ENCODE data around the gene RMI2. TPM values are rescaled to one million over a fixed set of nuclear protein-coding genes. Genes with fewer than 3 reads are reported as not detected.

Gene RMI2
- total and polyA plus RNA-seq, 9 of the 15 experiments (the other 6 are each of a cell fraction or from before 2014, with no cell fraction given) = 8.0 to 43.4 (median 32.5) TPM

- Histone ChIP-seq H3K4me3 (no peak overlapping the region), H2AFZ (ENCODE audit: low read depth, low read length) (no peak overlapping the region), H3K36me3 (ENCODE audit: control insufficient read depth, insufficient read depth, low read length) (no peaks in the 10 kb centered on the region), H3K9me1 (ENCODE audit: control insufficient read depth, insufficient read depth, low read length) (no peaks in the 10 kb centered on the region), H3K9me3 (replicated peaks; ENCODE audit: control insufficient read depth, insufficient read depth, low read depth, low read length) (no peaks in the 10 kb centered on the region), H3K9ac (ENCODE audit: insufficient read depth in 1 of 2, low read depth in 2 of 2, low read length in 2 of 2) (no peak overlapping the region), H4K20me1 (replicated peaks; ENCODE audit: control insufficient read depth, insufficient read depth, low read length) (no peaks in the 10 kb centered on the region), H3K27ac (ENCODE audit: extremely low read depth, low read depth, low read length) (no peak overlapping the region), H3K27me3 (ENCODE audit: control insufficient read depth in 2 of 2, insufficient read depth in 2 of 2, low read length in 2 of 2) (peaks cover 0 to 9% of the 10 kb centered on the region in 2 experiments; a peak in 2 of 5 replicates), H3K4me1 (replicated peaks in 1 of 2; ENCODE audit: control insufficient read depth in 2 of 2, insufficient read depth in 2 of 2, low read length in 2 of 2) (peaks cover 0 to 5% of the 10 kb centered on the region in 2 experiments; a peak in 3 of 5 replicates), H3K79me2 (ENCODE audit: control insufficient read depth, insufficient read depth, low read length) (no peaks in the 10 kb centered on the region), H3K4me2 (ENCODE audit: insufficient read depth, low read length) (no peak overlapping the region)
- DNase-seq (ENCODE audit: extremely low read depth in 1 of 4, low spot score in 3 of 4) (no peak), ATAC-seq (no peak), FAIRE-seq (no peak)
- BruUV-seq (replicated peaks) = no TSS peak
- intact Hi-C loops (cut with micrococcal nuclease) (no loop called here), in situ Hi-C loops (cut with MboI) (no loop called here)
- 23% methylated on average over 3 of the region's 3 CpGs for WGBS (ENCODE audit: insufficient coverage, low coverage, missing lambda C conversion rate)
- CTCF ChIA-PET (ENCODE audit: low intra/inter-chr PET ratio) = no interaction called here
- POLR2A ChIA-PET = no interaction called here
- no peak for TF ChIP-seq XRCC5 (IDR thresholded peaks at IDR 0.05; ENCODE audit: low read depth, low read length)
- no peak for TF ChIP-seq SMAD3 (CRISPR knock-in tag; conservative IDR thresholded peaks at IDR 0.05)
- no peak for TF ChIP-seq ZC3H8 (IDR thresholded peaks at IDR 0.05)
- no peak for TF ChIP-seq RBM15 (IDR thresholded peaks at IDR 0.05; ENCODE audit: insufficient read depth, low read length)
- no peak for TF ChIP-seq RBM14 (IDR thresholded peaks at IDR 0.05; ENCODE audit: borderline replicate concordance, insufficient read depth, low read depth, low read length)
- TF ChIP-seq CUX1 (CRISPR knock-in tag; IDR thresholded peaks at IDR 0.05) = no peak
- no peak for TF ChIP-seq THAP12 (CRISPR knock-in tag; IDR thresholded peaks at IDR 0.05)
- no peak for TF ChIP-seq ZBTB49 (CRISPR knock-in tag; IDR thresholded peaks at IDR 0.05; ENCODE audit: borderline replicate concordance)
- TF ChIP-seq CBFA2T3 (IDR thresholded peaks at IDR 0.05) = no peak
- TF ChIP-seq PTRF (tag; IDR thresholded peaks at IDR 0.05) = no peak
- no peak for TF ChIP-seq E2F6 (IDR thresholded peaks at IDR 0.05; ENCODE audit: borderline replicate concordance in 1 of 2, extremely low read depth in 1 of 2, insufficient read depth in 1 of 2, insufficient read length in 1 of 2, low read depth in 1 of 2, low read length in 1 of 2, poor library complexity in 1 of 2, severe bottlenecking in 1 of 2)
Observed at GRCh38 chr16:11377154-11377553, 31.9 kb downstream of the RMI2 start.
